ENCODE results near the gene CNTN4.

DNA sequence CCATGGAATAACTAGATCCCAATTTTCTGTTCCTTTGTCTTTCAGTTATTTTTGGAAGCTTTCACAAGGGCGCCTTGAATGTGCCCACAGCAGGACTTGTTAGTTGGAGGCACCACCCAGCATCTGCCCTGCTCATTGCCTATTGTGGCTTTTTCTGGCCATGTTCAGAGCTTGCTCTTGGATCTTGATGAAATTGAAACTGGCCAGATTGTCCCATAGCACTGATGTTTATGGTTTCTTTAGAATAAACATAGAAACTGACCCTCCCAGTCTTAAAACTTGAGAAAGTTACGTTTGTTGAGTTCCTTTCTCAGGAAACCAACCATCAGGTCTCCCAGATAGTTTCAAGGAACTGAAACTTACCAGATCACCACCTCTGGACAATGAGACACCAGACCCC lies 536.8 kb downstream of the CNTN4 start:
- TF ChIP-seq, protein P1, sequence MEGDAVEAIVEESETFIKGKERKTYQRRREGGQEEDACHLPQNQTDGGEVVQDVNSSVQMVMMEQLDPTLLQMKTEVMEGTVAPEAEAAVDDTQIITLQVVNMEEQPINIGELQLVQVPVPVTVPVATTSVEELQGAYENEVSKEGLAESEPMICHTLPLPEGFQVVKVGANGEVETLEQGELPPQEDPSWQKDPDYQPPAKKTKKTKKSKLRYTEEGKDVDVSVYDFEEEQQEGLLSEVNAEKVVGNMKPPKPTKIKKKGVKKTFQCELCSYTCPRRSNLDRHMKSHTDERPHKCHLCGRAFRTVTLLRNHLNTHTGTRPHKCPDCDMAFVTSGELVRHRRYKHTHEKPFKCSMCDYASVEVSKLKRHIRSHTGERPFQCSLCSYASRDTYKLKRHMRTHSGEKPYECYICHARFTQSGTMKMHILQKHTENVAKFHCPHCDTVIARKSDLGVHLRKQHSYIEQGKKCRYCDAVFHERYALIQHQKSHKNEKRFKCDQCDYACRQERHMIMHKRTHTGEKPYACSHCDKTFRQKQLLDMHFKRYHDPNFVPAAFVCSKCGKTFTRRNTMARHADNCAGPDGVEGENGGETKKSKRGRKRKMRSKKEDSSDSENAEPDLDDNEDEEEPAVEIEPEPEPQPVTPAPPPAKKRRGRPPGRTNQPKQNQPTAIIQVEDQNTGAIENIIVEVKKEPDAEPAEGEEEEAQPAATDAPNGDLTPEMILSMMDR (IDR thresholded peaks at IDR 0.05): no peak
- TF ChIP-seq POLR2A (IDR thresholded peaks at IDR 0.05): no peak

All from right lobe of liver (tissue), 4 donors.